Subcutaneous preadipocyte (primary cell): ENCODE measurements around the gene RGS13. TPM values are rescaled to one million over a fixed set of nuclear protein-coding genes. Genes with fewer than 3 reads are reported as not detected.

Source experiments
- total RNA-seq: library from RNA; depleted of rRNA; stranded (reverse); fragments of >200 nt; gene quantifications from 2 replicates; pipeline ENCODE4 v1.2.3, GENCODE V29; 2012

Gene RGS13, protein sequence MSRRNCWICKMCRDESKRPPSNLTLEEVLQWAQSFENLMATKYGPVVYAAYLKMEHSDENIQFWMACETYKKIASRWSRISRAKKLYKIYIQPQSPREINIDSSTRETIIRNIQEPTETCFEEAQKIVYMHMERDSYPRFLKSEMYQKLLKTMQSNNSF
- under 0.01 TPM in 1 of 2 replicates, not detected in the other for total RNA-seq

GRCh38 chr1:192635939-192636338 lies at the start of gene RGS13:
RGS13 (plus strand) TSS chr1:192636147; CDS start chr1:192644335, 8,188 bp downstream.

Other genes with a start within 250 kb of the RGS13 start
- not detected in 2 replicates for gene RGS1, start 60.4 kb upstream of the RGS13 start, total RNA-seq
- gene RGS2, start 172.9 kb downstream of the RGS13 start, total RNA-seq: 9.9 and 17.0 TPM in 2 replicates